Neural crest cell (in vitro differentiated cells): ENCODE results near the gene RNF168. TPM values are rescaled to one million over a fixed set of nuclear protein-coding genes. Genes with fewer than 3 reads are reported as not detected.
A peak's percentile ranks its signal among the peaks of the same experiment; 100 is the strongest.
"Not testable (repeated sequence)": the region's sequence is repeated elsewhere in the genome, so short reads cannot be mapped to it uniquely, and the experiment has no call there.

Source experiments
- DNase-seq: peaks from one replicate; pipeline ENCODE4 v3.0.0; 2021; ENCODE audit warnings: low read depth, mixed read lengths, low spot score
- H3K27ac Mint-ChIP-seq: one replicate; pipeline ENCODE4 v1.8.0; 2021; ENCODE audit warnings: mild to moderate bottlenecking, mixed read lengths; ENCODE audit not compliant: unreplicated experiment
- H3K27me3 Mint-ChIP-seq: 2 replicates; pipeline ENCODE4 v1.8.0; 2021; ENCODE audit warnings: low read depth, mild to moderate bottlenecking, mixed read lengths
- H3K36me3 Mint-ChIP-seq: 2 replicates; pipeline ENCODE4 v1.8.0; 2021; ENCODE audit warnings: low read depth, mild to moderate bottlenecking, mixed read lengths
- H3K4me1 Mint-ChIP-seq: 2 replicates; pipeline ENCODE4 v1.8.0; 2021; ENCODE audit warnings: mixed read lengths
- H3K4me3 Mint-ChIP-seq: one replicate; pipeline ENCODE4 v1.8.0; 2021; ENCODE audit warnings: mild to moderate bottlenecking, mixed read lengths
- H3K9me3 Mint-ChIP-seq: 2 replicates; pipeline ENCODE4 v1.8.0; 2021; ENCODE audit warnings: mixed read lengths
- total RNA-seq: library from RNA; stranded (reverse); gene quantifications from 2 replicates; pipeline ENCODE4 v1.2.1, GENCODE V29; 2021
- TF ChIP-seq, protein P1 (sequence below): fragments of 200-600 bp; sonication (generic); conservative IDR thresholded peaks from 2 replicates; pipeline ENCODE4 v1.5.0; 2021; ENCODE audit warnings: antibody characterized with exemption, mild to moderate bottlenecking

The RNF168 gene
- total RNA-seq, 1 donor from 2014 or later, result 40.7 TPM

DNA sequence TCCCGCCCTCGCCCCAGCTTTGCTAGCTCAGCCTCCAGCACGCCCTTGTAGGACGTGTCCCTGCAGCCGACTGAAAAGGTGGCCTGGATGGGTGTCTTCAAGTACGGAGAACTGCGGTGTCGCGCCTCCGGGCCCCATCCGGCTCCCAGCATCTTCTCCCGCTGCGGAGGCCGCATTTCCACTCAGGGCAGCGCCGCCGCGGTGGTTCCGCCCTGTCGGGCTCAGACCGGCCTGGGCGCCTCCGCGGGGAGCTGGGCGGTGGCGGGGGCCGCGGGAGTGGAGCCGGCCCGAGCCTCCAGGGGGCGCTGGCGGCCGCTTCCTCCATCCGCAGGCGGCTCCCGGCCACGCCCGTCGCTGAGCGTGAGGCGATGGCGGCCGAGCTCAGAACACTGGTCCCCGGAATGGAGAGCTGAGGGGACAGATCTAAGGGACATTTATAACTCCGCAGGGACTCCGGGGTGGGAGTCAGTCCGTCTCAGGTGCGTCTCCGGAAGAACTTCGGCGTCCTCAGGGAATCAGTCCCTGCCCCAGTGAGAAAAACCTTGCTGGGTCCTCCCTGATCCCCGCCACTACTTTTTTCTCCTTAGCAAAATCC, 25.2 kb upstream of the RNF168 start:
- no peak overlapping the region for H3K27ac Mint-ChIP-seq
- peaks cover 13% of the 10 kb centered on the region for H3K4me1 Mint-ChIP-seq
- TF ChIP-seq, protein P1, sequence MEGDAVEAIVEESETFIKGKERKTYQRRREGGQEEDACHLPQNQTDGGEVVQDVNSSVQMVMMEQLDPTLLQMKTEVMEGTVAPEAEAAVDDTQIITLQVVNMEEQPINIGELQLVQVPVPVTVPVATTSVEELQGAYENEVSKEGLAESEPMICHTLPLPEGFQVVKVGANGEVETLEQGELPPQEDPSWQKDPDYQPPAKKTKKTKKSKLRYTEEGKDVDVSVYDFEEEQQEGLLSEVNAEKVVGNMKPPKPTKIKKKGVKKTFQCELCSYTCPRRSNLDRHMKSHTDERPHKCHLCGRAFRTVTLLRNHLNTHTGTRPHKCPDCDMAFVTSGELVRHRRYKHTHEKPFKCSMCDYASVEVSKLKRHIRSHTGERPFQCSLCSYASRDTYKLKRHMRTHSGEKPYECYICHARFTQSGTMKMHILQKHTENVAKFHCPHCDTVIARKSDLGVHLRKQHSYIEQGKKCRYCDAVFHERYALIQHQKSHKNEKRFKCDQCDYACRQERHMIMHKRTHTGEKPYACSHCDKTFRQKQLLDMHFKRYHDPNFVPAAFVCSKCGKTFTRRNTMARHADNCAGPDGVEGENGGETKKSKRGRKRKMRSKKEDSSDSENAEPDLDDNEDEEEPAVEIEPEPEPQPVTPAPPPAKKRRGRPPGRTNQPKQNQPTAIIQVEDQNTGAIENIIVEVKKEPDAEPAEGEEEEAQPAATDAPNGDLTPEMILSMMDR, result peak; percentile 83
- peak overlapping the region; percentile 49 for H3K4me3 Mint-ChIP-seq
- DNase-seq, result peak; percentile 86
- H3K9me3 Mint-ChIP-seq, result peaks cover 4% of the 10 kb centered on the region
- peaks cover 4% of the 10 kb centered on the region for H3K36me3 Mint-ChIP-seq
- peaks cover 25% of the 10 kb centered on the region for H3K27me3 Mint-ChIP-seq

DNA sequence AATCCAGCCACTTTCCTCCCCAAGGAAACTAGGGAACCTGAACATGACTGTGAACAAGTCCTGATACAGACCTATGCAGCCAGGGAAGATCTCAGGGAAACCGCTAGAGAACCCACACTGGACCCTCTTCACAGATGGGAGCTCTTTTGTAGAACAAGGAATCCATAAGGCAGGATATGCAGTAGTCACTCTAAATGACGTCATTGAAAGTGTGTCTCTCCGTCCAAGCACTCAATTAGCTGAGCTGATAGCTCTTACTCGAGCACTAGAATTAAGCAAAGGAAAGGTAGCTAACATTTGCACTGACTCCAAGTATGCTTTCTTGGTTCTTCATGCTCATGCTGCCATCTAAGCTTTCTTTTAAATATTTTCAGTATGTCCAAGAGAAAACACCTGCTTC, 21.6 kb upstream of the RNF168 start:
- peaks cover 3% of the 10 kb centered on the region for H3K27me3 Mint-ChIP-seq
- H3K27ac Mint-ChIP-seq, result no peak overlapping the region
- no peak overlapping the region for H3K4me3 Mint-ChIP-seq
- H3K9me3 Mint-ChIP-seq, result peaks cover 13% of the 10 kb centered on the region
- peaks cover 13% of the 10 kb centered on the region for H3K36me3 Mint-ChIP-seq
- TF ChIP-seq, protein P1, result no peak
- no peaks in the 10 kb centered on the region for H3K4me1 Mint-ChIP-seq
- no peak for DNase-seq

DNA sequence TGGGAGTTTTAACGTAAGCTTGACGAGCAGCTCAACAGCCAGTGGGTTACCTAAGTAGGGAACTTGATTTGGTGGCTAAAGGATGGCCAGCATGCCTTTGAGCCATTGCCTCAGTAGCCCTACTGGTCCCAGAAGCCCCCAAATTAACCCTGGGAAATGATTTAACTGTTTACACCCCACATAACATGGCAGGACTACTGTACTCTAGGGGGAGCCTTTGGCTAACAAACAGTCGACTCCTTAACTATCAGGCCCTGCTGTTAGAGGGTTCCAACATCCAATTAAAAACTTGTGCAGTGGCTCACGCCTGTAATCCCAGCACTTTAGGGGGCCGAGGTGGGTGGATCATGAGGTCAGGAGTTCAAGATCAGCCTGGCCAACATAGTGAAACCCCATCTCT, 21.0 kb upstream of the RNF168 start:
- TF ChIP-seq, protein P1, result no peak
- no peaks in the 10 kb centered on the region for H3K4me1 Mint-ChIP-seq
- DNase-seq, result no peak
- H3K9me3 Mint-ChIP-seq, result peaks cover 17% of the 10 kb centered on the region
- H3K4me3 Mint-ChIP-seq, result no peak overlapping the region
- peaks cover 17% of the 10 kb centered on the region for H3K36me3 Mint-ChIP-seq
- H3K27me3 Mint-ChIP-seq, result peaks cover 3% of the 10 kb centered on the region
- no peak overlapping the region for H3K27ac Mint-ChIP-seq

DNA sequence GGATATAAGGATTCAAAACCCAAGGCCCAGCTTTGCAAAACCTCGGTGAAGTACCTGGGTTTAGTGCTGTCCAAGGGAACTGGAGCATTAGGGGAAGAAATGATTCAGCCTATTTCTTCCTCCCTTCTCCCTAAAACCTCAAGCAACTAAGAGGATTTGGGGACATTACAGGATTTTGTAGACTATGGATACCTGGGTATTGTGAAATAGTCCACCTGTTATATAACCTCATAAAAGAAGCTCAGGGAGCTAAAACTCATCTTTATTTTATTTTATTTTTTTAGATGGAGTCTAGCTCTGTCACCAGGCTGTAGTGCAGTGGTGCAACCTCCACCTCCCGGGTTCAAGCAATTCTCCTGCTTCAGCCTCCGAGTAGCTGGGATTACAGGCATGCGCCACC, 20.3 kb upstream of the RNF168 start:
- Mint-ChIP-seq H3K4me1 (no peaks in the 10 kb centered on the region), H3K27ac (no peak overlapping the region), H3K27me3 (peaks cover 3% of the 10 kb centered on the region), H3K36me3 (peaks cover 21% of the 10 kb centered on the region), H3K4me3 (no peak overlapping the region), H3K9me3 (peaks cover 24% of the 10 kb centered on the region)
- TF ChIP-seq, protein P1, result no peak
- no peak for DNase-seq

DNA sequence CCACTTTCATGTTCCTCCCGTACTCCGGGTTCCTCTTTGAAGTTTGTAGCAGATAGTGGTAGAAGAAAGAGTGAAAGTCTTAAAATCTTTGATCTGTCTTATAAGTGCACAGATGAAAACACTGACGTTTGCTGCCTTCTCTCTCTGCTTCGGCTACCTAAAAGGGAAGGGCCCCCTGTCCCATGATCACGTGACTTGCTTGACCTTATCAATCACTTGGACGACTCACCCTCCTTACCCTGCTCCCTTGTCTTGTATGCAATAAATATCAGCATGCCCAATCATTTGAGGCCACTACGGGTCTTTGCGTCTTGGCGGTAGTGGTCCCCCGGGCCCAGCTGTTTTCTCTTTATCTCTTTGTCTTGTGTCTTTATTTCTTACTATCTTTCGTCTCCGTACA, 17.7 kb upstream of the RNF168 start:
- not testable (repeated sequence) for DNase-seq, H3K27me3 Mint-ChIP-seq, H3K27ac Mint-ChIP-seq, H3K4me3 Mint-ChIP-seq, H3K4me1 Mint-ChIP-seq
- Mint-ChIP-seq H3K36me3 (peaks cover 23% of the 10 kb centered on the region), H3K9me3 (peaks cover 30% of the 10 kb centered on the region)

DNA sequence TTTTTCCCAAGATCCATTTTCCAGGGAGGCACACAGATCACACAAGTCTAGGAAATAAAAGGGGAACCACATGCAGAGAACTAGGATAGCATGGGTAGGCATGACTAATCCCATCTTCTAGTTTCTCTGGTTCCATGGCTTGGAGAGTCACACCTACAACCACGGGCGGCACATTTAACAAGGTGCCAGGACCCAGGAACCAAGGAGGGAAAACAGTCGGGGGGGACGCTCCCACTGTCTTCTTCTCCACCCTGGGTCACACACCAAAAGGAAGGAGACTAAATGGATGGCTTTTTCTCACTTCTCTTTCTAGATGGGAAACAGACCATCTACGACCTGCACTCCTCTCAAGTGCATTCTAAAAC, 16.1 kb upstream of the RNF168 start:
- peaks cover 25% of the 10 kb centered on the region for H3K36me3 Mint-ChIP-seq
- no peak overlapping the region for H3K27ac Mint-ChIP-seq

More for the DNA sequence above, 16.1 kb upstream of the RNF168 start:
- no peaks in the 10 kb centered on the region for H3K4me1 Mint-ChIP-seq
- TF ChIP-seq, protein P1, result no peak
- H3K4me3 Mint-ChIP-seq, result no peak overlapping the region
- H3K27me3 Mint-ChIP-seq, result no peaks in the 10 kb centered on the region
- no peak for DNase-seq
- H3K9me3 Mint-ChIP-seq, result peaks cover 32% of the 10 kb centered on the region
